ENCODE measurements around the gene NOXO1.
"Not testable (repeated sequence)": the region's sequence is repeated elsewhere in the genome, so short reads cannot be mapped to it uniquely, and the experiment has no call there.

NOXO1 gene

DNA sequence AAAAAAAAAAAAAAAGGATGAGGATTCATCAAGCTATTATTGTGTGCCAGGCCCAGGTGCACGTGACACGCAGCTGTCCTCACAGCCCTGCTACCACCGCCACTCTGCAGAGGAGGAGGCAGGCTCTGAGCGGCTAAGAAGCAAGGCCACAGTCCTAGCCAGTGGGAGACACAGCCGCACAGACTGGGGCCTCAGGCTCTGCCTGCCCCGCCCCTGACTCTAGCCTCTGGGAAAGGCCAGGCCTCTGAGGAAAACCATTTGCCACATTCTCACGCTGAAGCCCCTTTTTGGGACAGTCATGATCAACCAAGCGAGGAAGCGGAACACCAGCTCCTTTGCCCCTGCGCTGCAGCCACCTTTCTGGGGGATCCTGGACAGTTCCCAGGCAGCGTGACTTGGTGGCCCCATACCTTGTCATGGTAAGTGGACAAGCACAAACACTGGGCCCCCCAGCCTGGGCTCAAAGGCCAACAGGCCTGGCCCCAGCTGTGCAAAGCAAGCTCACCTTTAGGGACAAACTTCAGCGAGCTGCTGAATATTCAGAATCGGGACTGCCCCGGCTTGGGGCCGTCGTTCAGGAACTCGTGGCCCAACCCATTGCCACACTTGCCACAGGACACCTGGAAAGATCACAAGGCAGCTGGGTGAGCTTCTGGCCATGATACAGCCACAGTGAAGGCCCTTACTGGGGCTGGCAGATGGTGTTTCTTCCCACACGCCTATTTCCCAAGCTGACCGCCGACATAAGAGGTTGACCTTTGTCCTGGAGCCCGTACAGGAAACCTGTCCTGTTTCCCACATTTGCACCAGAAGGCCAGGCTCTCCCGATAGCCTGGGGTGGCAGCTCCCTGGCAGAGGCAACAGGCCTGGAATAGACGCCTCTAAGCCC lies 40.8 kb downstream of the NOXO1 start:
- no peak for FAIRE-seq

DNA sequence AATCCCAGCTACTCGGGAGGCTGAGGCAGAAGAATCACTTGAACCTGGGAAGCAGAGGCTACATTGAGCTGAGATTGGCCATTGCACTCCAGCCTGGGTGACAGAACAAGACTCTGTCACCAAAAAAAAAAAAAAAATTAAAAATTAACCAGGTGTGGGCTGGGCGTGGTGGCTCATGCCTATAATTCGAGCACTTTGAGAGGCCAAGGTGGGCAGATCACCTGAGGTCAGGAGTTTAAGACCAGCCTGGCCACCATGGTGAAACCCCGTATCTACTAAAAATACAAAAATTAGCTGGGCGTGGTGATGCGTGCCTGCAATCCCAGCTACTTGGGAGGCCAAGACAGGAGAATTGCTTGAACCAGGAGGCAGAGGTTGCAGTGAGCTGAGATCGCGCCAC lies 41.4 kb downstream of the NOXO1 start:
- FAIRE-seq, result not testable (repeated sequence)

DNA sequence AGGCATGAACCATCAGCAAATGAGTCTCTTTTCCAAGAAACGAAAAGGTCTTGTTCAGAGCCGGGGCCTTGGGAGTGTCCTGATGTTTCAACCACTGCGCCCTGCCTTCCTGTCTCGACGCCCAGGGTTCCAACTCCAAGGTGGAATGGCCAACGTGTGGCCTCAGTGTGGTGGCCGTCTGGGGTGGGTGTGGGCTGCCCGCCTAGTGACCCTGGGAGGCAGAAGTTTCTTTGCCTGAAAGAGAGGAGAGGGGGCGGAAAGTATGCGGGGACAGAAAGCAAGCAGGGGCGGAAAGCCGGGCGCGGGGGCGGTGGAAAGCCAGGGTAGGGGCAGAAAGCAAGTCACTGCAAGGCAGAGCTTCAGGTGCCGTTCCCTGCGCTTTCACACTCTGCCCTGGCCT lies 42.4 kb downstream of the NOXO1 start:
- FAIRE-seq, result no peak

DNA sequence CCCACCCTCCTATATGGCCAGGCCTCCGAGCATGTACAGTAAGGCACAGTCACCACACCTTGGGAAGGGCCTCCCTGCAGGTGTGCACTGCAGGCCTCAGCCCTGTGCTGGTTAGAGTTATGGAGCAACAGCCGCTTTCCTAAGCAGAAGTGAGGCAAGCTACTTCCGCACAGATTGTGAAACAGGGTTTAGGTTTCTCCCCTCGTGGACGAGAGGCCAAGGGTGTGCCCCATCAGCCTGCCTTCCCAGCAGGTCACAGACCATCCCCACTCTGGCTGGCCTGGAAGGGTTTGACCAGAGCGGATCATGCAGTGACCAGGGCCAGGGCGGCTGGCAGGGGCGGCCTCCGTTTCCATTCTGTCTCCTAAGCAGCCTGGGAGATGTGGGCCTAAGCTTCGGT lies 43.0 kb downstream of the NOXO1 start:
- no peak for FAIRE-seq

- FAIRE-seq, result no peak
Observed at GRCh38 chr16:1936945-1937479, 44.3 kb downstream of the NOXO1 start.

DNA sequence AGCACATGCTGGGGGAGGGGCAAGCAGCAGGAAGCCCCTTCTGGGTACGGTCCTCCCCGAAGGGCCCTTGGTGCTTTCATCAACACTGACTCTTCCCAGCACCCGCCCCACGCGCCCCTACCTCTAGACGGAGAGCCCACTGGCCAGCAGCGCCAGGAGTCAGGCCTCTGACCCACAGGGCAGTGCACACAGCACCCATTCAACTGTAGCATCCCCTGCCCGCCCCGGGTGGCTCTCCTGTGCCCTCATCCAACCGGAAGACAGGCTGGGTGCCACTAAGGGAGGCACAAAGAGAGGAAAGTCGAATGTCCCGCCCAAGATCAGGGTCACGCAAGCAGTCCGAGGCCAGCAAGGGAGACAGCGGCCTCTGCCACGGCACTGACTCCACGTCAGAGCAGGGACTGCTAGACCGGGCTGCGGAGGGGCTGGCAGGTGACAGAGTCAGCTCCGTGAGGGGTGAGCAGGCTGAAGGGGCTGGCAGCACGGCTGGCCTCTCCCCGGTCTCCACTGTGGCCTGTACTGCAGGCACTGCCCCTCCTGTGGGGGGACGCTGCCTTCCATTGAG lies 48.1 kb downstream of the NOXO1 start:
- no peak for FAIRE-seq

- FAIRE-seq, result peak; percentile 68
Observed at GRCh38 chr16:1932050-1933028, 48.9 kb downstream of the NOXO1 start.

DNA sequence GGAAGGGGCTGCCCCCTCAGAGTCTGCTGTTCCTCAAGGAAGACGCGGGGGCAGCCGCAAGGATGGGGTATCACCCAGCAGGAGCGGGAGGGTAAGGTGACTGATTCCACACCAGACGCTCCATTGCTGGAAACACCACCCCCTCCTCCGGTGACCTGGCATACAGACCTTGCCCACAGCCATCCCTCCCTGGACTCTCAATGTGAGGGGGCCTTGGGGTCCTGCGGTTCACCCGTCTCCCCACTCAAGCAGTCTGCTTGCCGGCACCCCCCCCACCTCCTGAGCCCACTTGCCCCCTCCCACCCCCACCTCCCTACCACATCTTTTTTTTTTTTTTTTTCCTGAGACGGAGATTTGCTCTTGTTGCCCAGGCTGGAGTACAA lies 50.9 kb downstream of the NOXO1 start:
- FAIRE-seq, result no peak

- no peak for FAIRE-seq
Observed at GRCh38 chr16:1929578-1930337, 51.5 kb downstream of the NOXO1 start.

GRCh38 chr16:1929105-1929504 lies 52.2 kb downstream of the NOXO1 start:
- FAIRE-seq, result no peak
